HEK293T (cell line): Measurements from ENCODE around the gene MYO7B.

Experiments used
- ARNT ChIP-seq: fragments of 450-650 bp; IDR thresholded peaks from 2 replicates; pipeline ENCODE4 v1.6.1; 2017; ENCODE audit warnings: mild to moderate bottlenecking
- FOXA1 ChIP-seq: fragments of 450-650 bp; IDR thresholded peaks from 2 replicates; pipeline ENCODE4 v1.6.1; 2016; ENCODE audit warnings: mild to moderate bottlenecking
- HDGF ChIP-seq: fragments of 450-650 bp; IDR thresholded peaks from 2 replicates; pipeline ENCODE4 v1.6.1; 2017; ENCODE audit warnings: antibody characterized with exemption, borderline replicate concordance
- PKNOX1 ChIP-seq: fragments of 450-650 bp; IDR thresholded peaks from 2 replicates; pipeline ENCODE4 v1.6.1; 2016
- SUZ12 ChIP-seq: fragments of 450-650 bp; IDR thresholded peaks from 2 replicates; pipeline ENCODE4 v1.6.1; 2016; ENCODE audit warnings: mild to moderate bottlenecking

DNA sequence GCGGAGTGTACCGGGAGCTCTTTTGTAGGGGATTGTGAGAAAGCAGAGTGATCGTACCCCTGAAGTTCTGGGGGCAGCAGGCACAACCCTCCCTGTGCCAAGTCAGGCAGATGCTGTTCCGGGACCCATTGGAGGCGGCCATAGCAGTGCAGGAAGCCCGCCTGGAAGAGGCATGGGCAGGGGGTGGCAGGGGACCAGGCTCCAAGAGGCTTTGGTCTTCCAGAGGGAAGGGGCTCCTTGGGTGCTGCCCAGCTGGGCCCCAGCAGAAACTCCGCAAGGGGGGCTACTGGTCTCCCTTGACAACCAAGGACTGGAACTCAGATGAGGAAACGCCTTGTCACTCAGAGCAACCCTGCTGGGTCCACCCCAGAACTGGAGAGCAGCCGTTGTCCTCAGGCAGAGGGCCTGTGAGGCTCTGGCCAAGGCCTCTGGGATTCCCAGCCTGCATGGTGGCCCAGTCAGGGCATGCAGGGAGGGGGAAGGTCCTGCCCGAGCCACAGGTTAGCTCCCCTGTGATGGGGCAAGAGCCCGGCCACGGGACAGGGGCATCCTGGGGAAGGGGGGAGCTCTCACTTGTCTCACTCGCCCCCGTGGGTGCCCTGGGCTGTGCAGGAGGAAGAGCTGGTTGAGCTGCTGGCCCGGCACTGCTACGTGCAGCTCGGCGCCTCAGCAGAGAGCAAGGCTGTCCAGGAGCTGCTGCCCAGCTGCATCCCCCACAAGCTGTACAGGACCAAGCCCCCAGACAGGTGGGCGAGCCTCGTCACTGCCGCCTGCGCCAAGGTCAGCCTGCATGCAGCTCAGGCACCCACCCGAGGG lies 89.5 kb downstream of the MYO7B start:
- no peak for TF ChIP-seq HDGF
- no peak for TF ChIP-seq PKNOX1
- no peak for TF ChIP-seq SUZ12
- no peak for TF ChIP-seq FOXA1
- TF ChIP-seq ARNT, result no peak
